ENCODE results near the gene CLEC11A. TPM values are rescaled to one million over a fixed set of nuclear protein-coding genes. Genes with fewer than 3 reads are reported as not detected.

CLEC11A gene
- total RNA-seq, 2 experiments from 2014 or later: 2.2 to 2.7 TPM

- DNase-seq: no peak
- no peak for TF ChIP-seq CTCF (IDR thresholded peaks at IDR 0.05)
- intact Hi-C loops (cut with micrococcal nuclease): no loop called here
- ATAC-seq: no peak
- H3K36me3 Mint-ChIP-seq (ENCODE audit: low read depth): no peaks in the 10 kb centered on the region
- H3K9me3 Mint-ChIP-seq: no peaks in the 10 kb centered on the region
- CTCF ChIA-PET: interaction anchor here (1.1 kb wide), 1 partner anchor 27 kb away, joined by 3 read pairs; no protein-coding TSS in a partner anchor
- peaks cover 2% of the 10 kb centered on the region for H3K4me1 Mint-ChIP-seq (ENCODE audit: low read depth)
- POLR2A ChIA-PET: no interaction called here
- H3K27me3 Mint-ChIP-seq: peaks cover 44% of the 10 kb centered on the region
- no peak overlapping the region for H3K27ac Mint-ChIP-seq
- H3K4me3 Mint-ChIP-seq: no peak overlapping the region
These were observed 25.6 kb upstream of the CLEC11A start for GRCh38 chr19:50697414-50698124.

- CTCF ChIA-PET: interaction anchor here (1.3 kb wide), 1 partner anchor 23 kb away, joined by 3 read pairs; no protein-coding TSS in a partner anchor
- TF ChIP-seq CTCF (IDR thresholded peaks at IDR 0.05): no peak
- Mint-ChIP-seq H3K36me3 (ENCODE audit: low read depth) (no peaks in the 10 kb centered on the region), H3K9me3 (no peaks in the 10 kb centered on the region), H3K27me3 (peaks cover 42% of the 10 kb centered on the region), H3K4me1 (ENCODE audit: low read depth) (no peaks in the 10 kb centered on the region), H3K4me3 (no peak overlapping the region), H3K27ac (no peak overlapping the region)
- POLR2A ChIA-PET: no interaction called here
- ATAC-seq: no peak
- no peak for DNase-seq
- intact Hi-C loops (cut with micrococcal nuclease): no loop called here
These were observed 21.7 kb upstream of the CLEC11A start for GRCh38 chr19:50701367-50701985.

- POLR2A ChIA-PET: interaction anchor here (0.5 kb wide), 1 partner anchor 726 kb away, joined by 3 read pairs; no protein-coding TSS in a partner anchor
- Mint-ChIP-seq H3K27ac (no peak overlapping the region), H3K4me3 (no peak overlapping the region), H3K4me1 (ENCODE audit: low read depth) (no peaks in the 10 kb centered on the region), H3K9me3 (no peaks in the 10 kb centered on the region), H3K36me3 (ENCODE audit: low read depth) (no peaks in the 10 kb centered on the region), H3K27me3 (peaks cover 37% of the 10 kb centered on the region)
- intact Hi-C loops (cut with micrococcal nuclease): no loop called here
- CTCF ChIA-PET: no interaction called here
- no peak for DNase-seq
- no peak for ATAC-seq
- TF ChIP-seq CTCF (IDR thresholded peaks at IDR 0.05): no peak
These were observed 20.9 kb upstream of the CLEC11A start for GRCh38 chr19:50702158-50702870.

- Mint-ChIP-seq H3K27me3 (peaks cover 36% of the 10 kb centered on the region), H3K36me3 (ENCODE audit: low read depth) (no peaks in the 10 kb centered on the region), H3K4me1 (ENCODE audit: low read depth) (no peaks in the 10 kb centered on the region), H3K9me3 (no peaks in the 10 kb centered on the region), H3K27ac (no peak overlapping the region), H3K4me3 (no peak overlapping the region)
- DNase-seq (no peak), ATAC-seq (no peak)
- intact Hi-C loops (cut with micrococcal nuclease): no loop called here
- ChIA-PET POLR2A (interaction anchor here (0.5 kb wide), 1 partner anchor 725 kb away, joined by 3 read pairs; no protein-coding TSS in a partner anchor), CTCF (interaction anchor here (1.8 kb wide), 1 partner anchor 76 kb away, joined by 5 read pairs; no protein-coding TSS in a partner anchor)
- no peak for TF ChIP-seq CTCF (IDR thresholded peaks at IDR 0.05)
These were observed 20.0 kb upstream of the CLEC11A start for GRCh38 chr19:50702871-50703829.

Measured in activated CD8-positive, alpha-beta T cell treated with anti-CD3 and anti-CD28 coated beads for 36 hours (primary cell).